ENCODE data around the gene IFI44L. TPM values are rescaled to one million over a fixed set of nuclear protein-coding genes. Genes with fewer than 3 reads are reported as not detected.
A peak's percentile ranks its signal among the peaks of the same experiment; 100 is the strongest.

Gene IFI44L
- total RNA-seq (10 to 100 TPM in 8 of 9 donors, 1 to 10 TPM in 1; 8.7 to 57.0 (median 12.5) TPM), polyA plus RNA-seq (10 to 100 TPM in 2 of 3 donors, 1 to 10 TPM in 1; 4.4 to 20.6 (median 10.3) TPM)
- long read RNA-seq, donor 1, result 0 reads
- long read RNA-seq, donor 2, result 0 reads
- long read RNA-seq, donor 3, full-length matches to known transcripts, result 1 of 1 reads
- long read RNA-seq, donor 3, partial matches to known transcripts, result 0 of 1 reads
- long read RNA-seq, donor 3, other reads (novel, unspliced or antisense), result 0 of 1 reads
- long read RNA-seq, donor 4, partial matches to known transcripts, result 0 of 6 reads
- long read RNA-seq, donor 4, other reads (novel, unspliced or antisense), result 6 of 6 reads
- long read RNA-seq, donor 5, full-length matches to known transcripts, result 4 of 9 reads
- long read RNA-seq, donor 5, partial matches to known transcripts, result 0 of 9 reads
- long read RNA-seq, donor 5, other reads (novel, unspliced or antisense), result 5 of 9 reads
- long read RNA-seq, donor 6, full-length matches to known transcripts, result 7 of 14 reads
- long read RNA-seq, donor 6, partial matches to known transcripts, result 1 of 14 reads
- long read RNA-seq, donor 6, other reads (novel, unspliced or antisense), result 6 of 14 reads
- long read RNA-seq, donor 7, partial matches to known transcripts, result 0 of 1 reads
- long read RNA-seq, donor 7, other reads (novel, unspliced or antisense), result 0 of 1 reads
- long read RNA-seq, donor 8, full-length matches to known transcripts, result 2 of 2 reads
- long read RNA-seq, donor 8, partial matches to known transcripts, result 0 of 2 reads
- long read RNA-seq, donor 8, other reads (novel, unspliced or antisense), result 0 of 2 reads
- long read RNA-seq, donor 9, result 0 reads
- long read RNA-seq, donor 10, full-length matches to known transcripts, result 1 of 1 reads
- long read RNA-seq, donor 10, partial matches to known transcripts, result 0 of 1 reads
- long read RNA-seq, donor 10, other reads (novel, unspliced or antisense), result 0 of 1 reads

- TF ChIP-seq, protein P1, sequence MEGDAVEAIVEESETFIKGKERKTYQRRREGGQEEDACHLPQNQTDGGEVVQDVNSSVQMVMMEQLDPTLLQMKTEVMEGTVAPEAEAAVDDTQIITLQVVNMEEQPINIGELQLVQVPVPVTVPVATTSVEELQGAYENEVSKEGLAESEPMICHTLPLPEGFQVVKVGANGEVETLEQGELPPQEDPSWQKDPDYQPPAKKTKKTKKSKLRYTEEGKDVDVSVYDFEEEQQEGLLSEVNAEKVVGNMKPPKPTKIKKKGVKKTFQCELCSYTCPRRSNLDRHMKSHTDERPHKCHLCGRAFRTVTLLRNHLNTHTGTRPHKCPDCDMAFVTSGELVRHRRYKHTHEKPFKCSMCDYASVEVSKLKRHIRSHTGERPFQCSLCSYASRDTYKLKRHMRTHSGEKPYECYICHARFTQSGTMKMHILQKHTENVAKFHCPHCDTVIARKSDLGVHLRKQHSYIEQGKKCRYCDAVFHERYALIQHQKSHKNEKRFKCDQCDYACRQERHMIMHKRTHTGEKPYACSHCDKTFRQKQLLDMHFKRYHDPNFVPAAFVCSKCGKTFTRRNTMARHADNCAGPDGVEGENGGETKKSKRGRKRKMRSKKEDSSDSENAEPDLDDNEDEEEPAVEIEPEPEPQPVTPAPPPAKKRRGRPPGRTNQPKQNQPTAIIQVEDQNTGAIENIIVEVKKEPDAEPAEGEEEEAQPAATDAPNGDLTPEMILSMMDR (IDR thresholded peaks at IDR 0.05), result no peak
- TF ChIP-seq POLR2A (IDR thresholded peaks at IDR 0.05), result no peak
- H3K27ac ChIP-seq, result peak within 1 kb of the TSS; percentile 55 to 88 (median 84)
- WGBS, 4 donors, result 5 to 9% (median 7%) methylated on average over 9 of the region's 9 CpGs
These were observed at the start of gene IFI44L for GRCh38 chr1:78619803-78620579. TSS of gene IFI44L (plus strand) at chr1:78620448. CDS start at chr1:78627916, 7,468 bp downstream.

DNA sequence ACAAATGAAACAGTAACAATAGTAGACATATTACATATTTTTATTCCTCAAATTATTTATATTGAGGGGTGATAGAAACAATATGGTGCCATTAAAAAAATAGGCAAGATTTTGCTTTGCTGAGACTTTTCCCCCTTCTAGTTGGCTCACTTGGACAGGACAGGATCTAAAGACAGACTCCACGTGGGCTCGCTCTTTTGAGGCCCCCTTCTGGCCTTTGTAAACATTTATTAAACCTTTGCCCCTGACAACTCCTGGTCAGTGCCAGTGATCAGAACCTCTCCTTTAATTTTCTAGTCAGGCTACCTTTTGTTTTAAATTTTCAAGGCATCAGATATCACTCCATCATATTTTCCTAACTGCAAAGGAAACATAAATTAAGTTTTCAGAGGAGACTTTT is 49.7 kb upstream of the IFI44L start:
- Histone ChIP-seq H3K9me3 (replicated peaks in 1 of 3) (no peaks in the 10 kb centered on the region), H3K4me1 (replicated peaks in 1 of 2) (no peaks in the 10 kb centered on the region), H3K27me3 (no peaks in the 10 kb centered on the region), H3K27ac (no peak overlapping the region), H3K4me3 (no peak overlapping the region), H3K36me3 (replicated peaks in 1 of 2) (no peaks in the 10 kb centered on the region)
- intact Hi-C loops (cut with DNase I), result no loop called here
- DNase-seq, result no peak
- TF ChIP-seq POLR2A (IDR thresholded peaks at IDR 0.05), result no peak
- TF ChIP-seq, protein P1 (IDR thresholded peaks at IDR 0.05), result no peak
- WGBS, 4 donors, result 68 to 72% (median 69%) methylated on average over 2 of the region's 2 CpGs

More at GRCh38 chr1:78619803-78620579, at the start of gene IFI44L:
- DNase-seq, result peak; percentile 25 to 87 (median 52)
- Histone ChIP-seq H3K27me3 (no peaks in the 10 kb centered on the region), H3K4me1 (replicated peaks in 1 of 2) (peaks cover 4 to 34% of the 10 kb centered on the region in 2 donors), H3K9me3 (replicated peaks in 1 of 3) (no peaks in the 10 kb centered on the region), H3K4me3 (peak within 1 kb of the TSS in 3 of 4 donors; percentile 16 to 66 (median 36)), H3K36me3 (replicated peaks in 1 of 2) (no peaks in the 10 kb centered on the region)
- intact Hi-C loops (cut with DNase I), result loop anchor here (5.0 kb wide), 1 partner anchor 52 kb away; no protein-coding TSS in a partner anchor

DNA sequence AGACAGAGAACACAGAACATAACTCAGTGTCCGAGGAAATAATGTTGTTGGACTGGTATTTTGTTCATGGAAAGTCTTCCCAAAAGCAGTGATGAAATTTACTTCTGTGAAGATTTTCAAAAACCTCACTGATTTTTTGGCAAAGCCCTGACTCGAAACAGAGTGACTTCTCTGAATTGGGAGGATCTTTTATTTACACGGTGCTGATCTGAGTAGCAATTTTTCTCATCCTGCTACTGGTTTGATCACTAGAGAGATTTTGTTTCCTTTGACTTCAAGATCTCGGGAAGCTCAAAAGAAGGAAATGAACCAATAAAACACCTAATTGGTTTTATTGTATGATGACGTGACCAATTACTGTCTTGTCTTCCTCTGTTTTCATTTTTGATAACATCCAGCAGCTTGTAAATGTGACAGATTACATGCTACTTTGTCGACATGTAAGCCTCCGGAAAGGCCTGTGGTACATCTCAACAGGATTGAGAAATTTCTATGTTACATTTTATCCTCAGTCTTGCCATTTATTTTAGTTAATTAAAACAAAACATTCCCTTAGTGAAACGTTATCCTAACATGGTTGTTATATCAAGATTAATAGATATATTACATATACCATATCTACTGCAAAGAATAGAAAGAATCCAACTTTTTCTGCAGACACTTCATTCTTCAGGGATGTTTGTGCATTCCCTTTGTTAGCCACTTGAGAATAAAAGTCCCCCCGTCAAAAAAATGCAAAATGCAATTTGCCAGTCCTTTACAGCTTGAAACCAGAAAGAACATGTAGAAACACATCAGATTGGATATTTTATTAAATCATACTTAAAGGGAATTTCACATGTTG is 42.8 kb upstream of the IFI44L start:
- no peaks in the 10 kb centered on the region for H3K4me1 ChIP-seq (replicated peaks in 1 of 2)
- intact Hi-C loops (cut with DNase I), result no loop called here
- WGBS, 4 donors, result 52 to 62% (median 60%) methylated on average over 9 of the region's 9 CpGs
- no peak overlapping the region for H3K27ac ChIP-seq
- H3K27me3 ChIP-seq, result no peaks in the 10 kb centered on the region
- TF ChIP-seq, protein P1 (IDR thresholded peaks at IDR 0.05), result no peak
- no peak for TF ChIP-seq POLR2A (IDR thresholded peaks at IDR 0.05)
- no peak for DNase-seq
- no peak overlapping the region for H3K4me3 ChIP-seq
- no peaks in the 10 kb centered on the region for H3K9me3 ChIP-seq (replicated peaks in 1 of 3)
- H3K36me3 ChIP-seq (replicated peaks in 1 of 2), result no peaks in the 10 kb centered on the region
